ENCODE measurements around the gene INPP5A. TPM values are rescaled to one million over a fixed set of nuclear protein-coding genes. Genes with fewer than 3 reads are reported as not detected.

Gene INPP5A
- total RNA-seq, 1 donor from 2014 or later = 45.2 TPM

DNA sequence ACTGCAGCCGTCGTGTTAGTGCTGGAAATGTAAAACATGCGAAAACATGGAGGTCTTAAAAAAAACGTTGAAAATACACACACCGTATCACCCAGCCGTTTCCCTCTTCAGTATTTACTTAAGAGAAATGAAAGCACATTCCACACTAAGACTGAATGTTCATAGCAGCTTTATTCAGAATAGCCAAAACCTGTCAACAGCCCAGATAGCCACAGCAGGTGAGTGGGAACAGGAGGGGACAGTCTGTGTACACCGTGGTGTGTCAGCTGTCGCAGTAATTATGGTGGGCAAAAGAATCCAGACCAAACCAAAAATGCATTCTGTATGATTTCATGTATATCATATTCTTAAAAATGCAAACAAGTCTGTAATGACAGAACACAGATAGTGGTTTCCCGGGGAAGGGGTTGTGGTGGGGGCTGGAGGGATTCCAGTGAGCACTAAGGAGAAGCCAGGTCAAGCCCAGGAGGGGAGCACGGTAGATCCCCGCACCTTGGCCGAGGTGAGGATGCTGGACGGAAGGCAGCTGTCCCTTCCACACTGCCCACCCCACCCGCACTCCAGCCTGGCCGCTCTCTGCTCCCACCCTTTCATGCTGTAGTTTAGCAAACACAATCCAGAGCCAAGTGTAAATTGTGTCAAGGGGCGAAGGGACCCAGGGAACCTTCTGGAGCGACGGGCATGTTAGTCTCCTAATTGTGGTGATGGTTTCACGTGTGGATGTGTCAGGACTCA is 124.8 kb downstream of the INPP5A start:
- DNase-seq (ENCODE audit: low spot score) = no peak
- Mint-ChIP-seq H3K27me3 (ENCODE audit: unreplicated experiment) (no peaks in the 10 kb centered on the region), H3K36me3 (ENCODE audit: low read depth, unreplicated experiment) (peaks cover 14% of the 10 kb centered on the region), H3K4me1 (ENCODE audit: unreplicated experiment) (no peaks in the 10 kb centered on the region), H3K9me3 (ENCODE audit: unreplicated experiment) (no peaks in the 10 kb centered on the region), H3K4me3 (ENCODE audit: unreplicated experiment) (no peak overlapping the region), H3K27ac (ENCODE audit: unreplicated experiment) (no peak overlapping the region)
- TF ChIP-seq, protein P1, sequence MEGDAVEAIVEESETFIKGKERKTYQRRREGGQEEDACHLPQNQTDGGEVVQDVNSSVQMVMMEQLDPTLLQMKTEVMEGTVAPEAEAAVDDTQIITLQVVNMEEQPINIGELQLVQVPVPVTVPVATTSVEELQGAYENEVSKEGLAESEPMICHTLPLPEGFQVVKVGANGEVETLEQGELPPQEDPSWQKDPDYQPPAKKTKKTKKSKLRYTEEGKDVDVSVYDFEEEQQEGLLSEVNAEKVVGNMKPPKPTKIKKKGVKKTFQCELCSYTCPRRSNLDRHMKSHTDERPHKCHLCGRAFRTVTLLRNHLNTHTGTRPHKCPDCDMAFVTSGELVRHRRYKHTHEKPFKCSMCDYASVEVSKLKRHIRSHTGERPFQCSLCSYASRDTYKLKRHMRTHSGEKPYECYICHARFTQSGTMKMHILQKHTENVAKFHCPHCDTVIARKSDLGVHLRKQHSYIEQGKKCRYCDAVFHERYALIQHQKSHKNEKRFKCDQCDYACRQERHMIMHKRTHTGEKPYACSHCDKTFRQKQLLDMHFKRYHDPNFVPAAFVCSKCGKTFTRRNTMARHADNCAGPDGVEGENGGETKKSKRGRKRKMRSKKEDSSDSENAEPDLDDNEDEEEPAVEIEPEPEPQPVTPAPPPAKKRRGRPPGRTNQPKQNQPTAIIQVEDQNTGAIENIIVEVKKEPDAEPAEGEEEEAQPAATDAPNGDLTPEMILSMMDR (IDR thresholded peaks at IDR 0.05; ENCODE audit: unreplicated experiment) = no peak

DNA sequence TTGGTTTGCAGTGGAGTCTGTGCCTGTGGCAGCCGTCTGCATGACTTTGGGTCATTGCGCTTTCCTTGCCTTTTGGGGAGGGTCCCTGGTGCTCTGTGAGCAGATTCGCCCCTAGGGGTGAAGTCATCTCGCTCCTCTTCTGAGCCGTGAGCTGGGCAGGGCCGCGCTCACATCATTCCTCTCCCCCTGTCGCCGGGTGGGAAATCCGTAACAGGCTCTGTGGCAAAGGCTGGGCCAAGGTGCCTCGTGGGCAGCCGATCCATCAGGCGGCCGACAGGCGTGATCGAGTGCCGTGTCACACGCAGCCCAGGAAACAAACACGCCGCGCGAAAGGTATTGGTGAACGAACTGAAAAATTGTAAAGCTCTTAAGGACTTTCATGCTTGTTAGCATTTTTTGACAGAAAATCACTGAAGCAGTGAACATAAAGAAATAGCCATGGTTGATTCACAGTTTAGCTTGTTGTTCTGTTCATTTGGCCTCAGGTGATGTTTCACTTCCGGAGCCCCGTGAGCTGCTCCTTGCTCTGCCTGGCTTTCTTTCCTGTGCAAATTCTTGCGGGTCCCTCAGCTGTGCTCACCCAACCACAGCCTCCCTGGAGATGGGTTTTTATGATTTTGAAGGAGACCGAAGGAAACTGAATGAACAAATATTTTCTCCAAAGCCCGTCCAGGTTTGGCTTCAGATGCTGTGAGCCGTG is 126.2 kb downstream of the INPP5A start:
- Mint-ChIP-seq H3K36me3 (ENCODE audit: low read depth, unreplicated experiment) (peaks cover 8% of the 10 kb centered on the region), H3K27me3 (ENCODE audit: unreplicated experiment) (peaks cover 1% of the 10 kb centered on the region), H3K4me1 (ENCODE audit: unreplicated experiment) (no peaks in the 10 kb centered on the region), H3K4me3 (ENCODE audit: unreplicated experiment) (no peak overlapping the region), H3K27ac (ENCODE audit: unreplicated experiment) (no peak overlapping the region), H3K9me3 (ENCODE audit: unreplicated experiment) (no peaks in the 10 kb centered on the region)
- TF ChIP-seq, protein P1 (IDR thresholded peaks at IDR 0.05; ENCODE audit: unreplicated experiment) = no peak
- no peak for DNase-seq (ENCODE audit: low spot score)

DNA sequence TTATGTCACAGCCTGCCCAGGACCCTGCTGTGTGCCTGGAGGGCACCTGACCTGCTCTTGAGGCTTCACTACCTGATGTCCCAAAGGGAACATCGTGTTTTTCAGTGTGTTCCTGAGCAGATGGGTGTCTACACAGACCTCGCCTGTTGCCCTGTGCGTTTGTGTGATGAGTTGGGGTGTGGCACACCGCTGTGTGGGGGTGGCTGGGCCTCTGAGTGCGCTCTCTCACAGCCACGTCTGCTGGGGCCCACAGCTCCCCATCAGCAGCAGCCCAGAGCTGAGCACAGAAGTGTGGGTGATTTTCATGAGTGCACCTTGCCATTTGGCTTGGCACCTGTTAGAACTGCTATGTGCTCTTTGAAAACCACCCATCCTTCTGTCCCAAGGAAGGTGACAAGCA is 126.8 kb downstream of the INPP5A start:
- TF ChIP-seq, protein P1 (IDR thresholded peaks at IDR 0.05; ENCODE audit: unreplicated experiment) = no peak
- no peak overlapping the region for H3K27ac Mint-ChIP-seq (ENCODE audit: unreplicated experiment)
- H3K4me3 Mint-ChIP-seq (ENCODE audit: unreplicated experiment) = no peak overlapping the region
- H3K36me3 Mint-ChIP-seq (ENCODE audit: low read depth, unreplicated experiment) = peaks cover 8% of the 10 kb centered on the region
- no peaks in the 10 kb centered on the region for H3K9me3 Mint-ChIP-seq (ENCODE audit: unreplicated experiment)
- no peak for DNase-seq (ENCODE audit: low spot score)
- peaks cover 1% of the 10 kb centered on the region for H3K27me3 Mint-ChIP-seq (ENCODE audit: unreplicated experiment)
- H3K4me1 Mint-ChIP-seq (ENCODE audit: unreplicated experiment) = no peaks in the 10 kb centered on the region

DNA sequence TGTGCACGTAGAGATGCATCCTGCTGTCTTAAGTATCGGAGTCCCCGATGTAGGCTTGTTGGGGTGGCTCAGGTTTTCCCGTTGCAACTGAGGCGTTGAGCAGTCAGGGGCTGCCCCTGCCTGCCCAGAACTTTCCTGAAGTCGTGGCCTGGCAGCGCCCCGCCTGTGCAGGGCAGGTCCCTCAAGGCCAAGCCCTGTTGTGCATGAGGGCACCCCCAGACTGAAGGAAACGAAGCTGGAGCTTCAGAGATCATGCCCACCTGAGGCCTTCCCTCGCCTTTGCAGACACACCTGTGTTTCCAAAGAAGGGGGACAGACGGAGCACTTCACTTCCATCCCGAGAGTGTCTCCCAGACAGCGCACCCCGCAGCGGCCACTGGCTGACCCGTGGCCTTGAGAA is 127.3 kb downstream of the INPP5A start:
- no peak for DNase-seq (ENCODE audit: low spot score)
- peaks cover 1% of the 10 kb centered on the region for H3K27me3 Mint-ChIP-seq (ENCODE audit: unreplicated experiment)

More for the DNA sequence above, 127.3 kb downstream of the INPP5A start:
- TF ChIP-seq, protein P1 (IDR thresholded peaks at IDR 0.05; ENCODE audit: unreplicated experiment) = no peak
- no peak overlapping the region for H3K4me3 Mint-ChIP-seq (ENCODE audit: unreplicated experiment)
- no peak overlapping the region for H3K27ac Mint-ChIP-seq (ENCODE audit: unreplicated experiment)
- no peaks in the 10 kb centered on the region for H3K9me3 Mint-ChIP-seq (ENCODE audit: unreplicated experiment)
- peaks cover 7% of the 10 kb centered on the region for H3K36me3 Mint-ChIP-seq (ENCODE audit: low read depth, unreplicated experiment)
- no peaks in the 10 kb centered on the region for H3K4me1 Mint-ChIP-seq (ENCODE audit: unreplicated experiment)

Measured in endothelial cell (in vitro differentiated cells).